ENCODE results near the gene C14orf39.

DNA sequence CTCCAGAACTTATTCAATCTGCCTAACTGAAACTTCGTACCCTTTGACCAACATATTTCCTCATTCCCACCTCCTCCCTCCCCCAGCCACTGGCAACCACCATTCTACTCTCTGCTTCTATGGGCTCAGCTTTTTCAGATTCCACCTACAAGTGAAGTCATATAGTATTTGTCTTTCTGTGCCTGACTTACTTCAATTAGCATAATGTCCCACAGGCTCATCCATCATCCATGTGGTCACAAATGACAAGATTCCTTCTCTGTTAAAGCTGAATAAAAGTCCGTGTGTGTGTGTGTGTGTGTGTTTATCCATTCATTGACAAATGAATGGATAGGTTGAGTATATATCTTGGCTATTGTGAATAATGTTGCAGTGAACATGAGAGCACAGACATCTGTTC is 1.3 kb upstream of the C14orf39 start:
- no peak for TF ChIP-seq TAF1 (conservative IDR thresholded peaks at IDR 0.05)
- TF ChIP-seq RAD21 (IDR thresholded peaks at IDR 0.05), result no peak
- TF ChIP-seq, protein P1, sequence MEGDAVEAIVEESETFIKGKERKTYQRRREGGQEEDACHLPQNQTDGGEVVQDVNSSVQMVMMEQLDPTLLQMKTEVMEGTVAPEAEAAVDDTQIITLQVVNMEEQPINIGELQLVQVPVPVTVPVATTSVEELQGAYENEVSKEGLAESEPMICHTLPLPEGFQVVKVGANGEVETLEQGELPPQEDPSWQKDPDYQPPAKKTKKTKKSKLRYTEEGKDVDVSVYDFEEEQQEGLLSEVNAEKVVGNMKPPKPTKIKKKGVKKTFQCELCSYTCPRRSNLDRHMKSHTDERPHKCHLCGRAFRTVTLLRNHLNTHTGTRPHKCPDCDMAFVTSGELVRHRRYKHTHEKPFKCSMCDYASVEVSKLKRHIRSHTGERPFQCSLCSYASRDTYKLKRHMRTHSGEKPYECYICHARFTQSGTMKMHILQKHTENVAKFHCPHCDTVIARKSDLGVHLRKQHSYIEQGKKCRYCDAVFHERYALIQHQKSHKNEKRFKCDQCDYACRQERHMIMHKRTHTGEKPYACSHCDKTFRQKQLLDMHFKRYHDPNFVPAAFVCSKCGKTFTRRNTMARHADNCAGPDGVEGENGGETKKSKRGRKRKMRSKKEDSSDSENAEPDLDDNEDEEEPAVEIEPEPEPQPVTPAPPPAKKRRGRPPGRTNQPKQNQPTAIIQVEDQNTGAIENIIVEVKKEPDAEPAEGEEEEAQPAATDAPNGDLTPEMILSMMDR (IDR thresholded peaks at IDR 0.05; ENCODE audit: low read depth, low read length, missing input control), result no peak
- TF ChIP-seq MAX (IDR thresholded peaks at IDR 0.05), result no peak
- TF ChIP-seq EGR1 (IDR thresholded peaks at IDR 0.05; ENCODE audit: low read depth in 2 of 2), result no peak
- no peak for TF ChIP-seq YY1 (IDR thresholded peaks at IDR 0.05)
- no peak for TF ChIP-seq REST (IDR thresholded peaks at IDR 0.05)
- no peak for TF ChIP-seq FOXA1 (IDR thresholded peaks at IDR 0.05)
- TF ChIP-seq FOXA2 (IDR thresholded peaks at IDR 0.05), result no peak
- no peak for TF ChIP-seq RXRA (IDR thresholded peaks at IDR 0.05)
- TF ChIP-seq SP1 (IDR thresholded peaks at IDR 0.05), result no peak
- no peak for TF ChIP-seq HNF4A (conservative IDR thresholded peaks at IDR 0.05)
- no peak for TF ChIP-seq GABPA (IDR thresholded peaks at IDR 0.05 in 1 of 2, conservative IDR thresholded peaks at IDR 0.05 in 1 of 2)
- no peak for TF ChIP-seq HNF4G (IDR thresholded peaks at IDR 0.05)

All from liver (tissue), 3 donors.